NB4 (cell line): ENCODE results near the gene SCNN1G.

Experiments
- CTCF ChIP-seq: IDR thresholded peaks from one replicate; pipeline ENCODE4 v1.5.1; 2012; ENCODE audit warnings: low read depth, low read length
- MAX ChIP-seq: IDR thresholded peaks from 2 replicates; pipeline ENCODE4 v1.6.1; 2011; ENCODE audit warnings: low read depth, low read length
- POLR2A ChIP-seq: IDR thresholded peaks from 2 replicates; pipeline ENCODE4 v1.6.1; 2011; ENCODE audit warnings: mild to moderate bottlenecking; ENCODE audit not compliant: insufficient read length; ENCODE audit errors: extremely low read depth

- TF ChIP-seq CTCF (no peak), POLR2A (no peak), MAX (no peak)
These were observed 24.9 kb downstream of the SCNN1G start for GRCh38 chr16:23207485-23207884.
